Medulla oblongata (tissue), 1 donor: ENCODE results near the gene PRDM11.

Experiments used
- DNase-seq: peaks from one replicate; pipeline ENCODE4 v3.0.0-alpha.2; 2015; ENCODE audit errors: extremely low spot score

The PRDM11 gene

DNA sequence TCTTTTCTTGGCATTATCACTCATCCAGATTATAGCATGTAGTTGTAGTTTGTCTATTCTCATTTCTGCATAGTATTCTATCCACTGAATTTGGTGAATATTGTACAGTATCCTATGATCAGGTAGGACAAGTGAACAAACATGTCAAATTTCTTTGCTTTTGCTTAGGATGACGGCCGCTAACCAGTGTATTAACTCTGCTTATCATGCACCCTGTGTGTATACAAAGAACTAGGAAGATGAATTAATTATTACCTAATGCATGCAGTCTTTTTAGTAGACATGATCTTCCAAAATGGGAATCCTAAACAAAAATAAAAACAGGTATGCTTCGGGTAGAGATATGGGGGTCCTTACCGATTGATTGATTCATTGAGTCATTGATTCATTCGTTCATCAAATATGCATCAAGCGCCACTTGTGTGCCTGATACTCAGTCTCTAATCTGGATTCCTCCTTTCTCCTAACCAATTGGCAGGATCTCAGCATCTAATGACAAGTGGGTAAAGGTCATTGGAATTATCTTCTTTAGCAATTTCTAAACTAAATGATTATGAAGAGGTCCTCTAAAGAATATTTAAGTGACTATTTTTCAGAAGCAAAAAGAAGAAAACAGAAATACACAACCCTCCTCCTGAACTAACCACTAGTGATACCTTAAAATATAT lies 27.9 kb downstream of the PRDM11 start:
- DNase-seq, result no peak

DNA sequence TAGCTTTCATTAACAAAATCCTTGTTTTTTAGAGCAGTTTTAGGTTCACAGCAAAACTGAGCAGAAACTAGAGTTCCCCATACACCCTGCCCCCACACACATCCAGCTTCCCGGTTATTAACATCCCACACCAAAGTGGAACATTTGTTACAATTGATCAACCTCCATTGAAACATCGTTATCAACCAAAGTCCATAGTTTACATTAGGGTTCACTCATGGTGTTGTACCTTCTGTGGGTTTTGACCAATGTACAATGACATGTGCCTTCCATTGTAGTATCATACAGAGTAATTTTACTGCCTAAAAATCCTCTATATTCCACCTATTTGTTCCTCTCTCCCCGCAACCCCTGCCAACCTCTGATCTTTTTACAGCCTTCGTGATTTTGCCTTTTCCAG lies 28.5 kb downstream of the PRDM11 start:
- no peak for DNase-seq

DNA sequence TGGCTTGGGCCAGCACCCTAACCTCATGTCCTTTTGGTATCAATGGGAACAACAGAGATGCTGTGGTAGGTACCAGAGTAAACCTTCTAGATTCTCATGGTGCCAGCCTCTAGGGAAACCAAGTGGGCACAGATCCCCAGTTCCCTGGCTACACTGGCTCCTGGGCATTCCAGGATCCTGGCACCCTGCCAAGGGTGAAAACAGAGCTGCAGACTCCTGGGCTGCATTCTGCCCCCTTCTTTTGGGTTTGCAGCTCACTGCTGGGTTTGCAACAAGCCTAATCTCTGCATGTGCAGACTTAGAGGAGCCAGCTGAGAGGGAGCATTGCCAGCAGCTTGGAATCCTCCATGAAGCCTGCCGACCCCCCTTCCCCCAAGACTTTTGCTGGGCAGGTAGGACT lies 30.6 kb downstream of the PRDM11 start:
- DNase-seq, result no peak

DNA sequence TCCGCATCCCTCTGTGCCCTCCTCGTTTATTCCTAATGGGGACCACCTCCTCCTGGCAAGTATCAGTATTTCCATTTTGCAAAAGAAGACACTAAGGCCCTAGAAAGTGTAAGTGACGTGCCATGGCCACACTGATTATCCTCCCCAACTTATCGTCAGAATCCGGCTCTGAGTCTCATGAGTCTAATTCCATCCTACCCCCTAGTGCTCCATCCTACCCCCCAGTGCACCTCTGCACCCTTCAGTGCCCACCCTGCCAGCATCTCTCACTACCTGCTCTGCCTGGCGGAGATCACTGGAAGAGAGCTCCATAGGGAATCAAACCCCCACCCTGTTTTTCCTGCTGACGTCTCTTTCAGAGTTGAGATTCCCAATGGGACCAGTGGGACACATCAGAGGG lies 31.8 kb downstream of the PRDM11 start:
- no peak for DNase-seq

DNA sequence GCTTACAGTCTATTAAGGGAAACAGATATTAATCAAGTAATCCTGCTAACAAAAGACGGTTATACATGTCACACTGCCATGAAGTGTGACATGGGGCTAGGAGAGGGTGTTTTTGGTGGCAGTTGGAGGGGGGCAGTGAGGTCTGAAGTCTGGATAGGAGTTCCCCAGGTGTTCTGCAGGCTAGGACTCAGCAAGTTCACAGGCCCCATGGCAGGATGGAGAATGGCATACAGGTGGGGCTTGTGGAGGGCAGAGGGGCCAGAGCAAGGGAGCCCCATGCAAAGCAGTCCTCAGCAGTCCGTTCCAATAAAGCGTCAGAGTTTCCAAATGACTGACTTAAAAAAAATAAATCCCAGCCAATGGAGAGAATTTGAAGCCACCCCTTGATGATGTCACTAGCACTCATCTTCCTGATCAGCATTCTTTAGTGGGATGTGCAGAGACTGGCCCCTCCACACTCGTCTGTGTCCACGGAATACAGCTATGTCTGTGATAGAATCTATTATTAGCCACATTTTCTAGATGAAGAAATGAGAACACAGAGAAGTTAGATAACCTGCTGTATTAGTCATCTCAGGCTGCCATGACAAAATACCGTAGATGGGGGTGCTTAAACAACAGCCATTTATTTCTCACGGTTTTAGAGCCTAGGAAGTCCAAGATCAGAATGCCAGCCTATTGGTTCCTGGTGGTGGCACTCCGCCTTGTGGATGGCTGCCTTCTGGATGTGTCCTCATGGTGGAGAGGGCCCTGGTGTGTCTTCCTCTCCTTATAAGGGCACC lies 32.6 kb downstream of the PRDM11 start:
- DNase-seq, result no peak

DNA sequence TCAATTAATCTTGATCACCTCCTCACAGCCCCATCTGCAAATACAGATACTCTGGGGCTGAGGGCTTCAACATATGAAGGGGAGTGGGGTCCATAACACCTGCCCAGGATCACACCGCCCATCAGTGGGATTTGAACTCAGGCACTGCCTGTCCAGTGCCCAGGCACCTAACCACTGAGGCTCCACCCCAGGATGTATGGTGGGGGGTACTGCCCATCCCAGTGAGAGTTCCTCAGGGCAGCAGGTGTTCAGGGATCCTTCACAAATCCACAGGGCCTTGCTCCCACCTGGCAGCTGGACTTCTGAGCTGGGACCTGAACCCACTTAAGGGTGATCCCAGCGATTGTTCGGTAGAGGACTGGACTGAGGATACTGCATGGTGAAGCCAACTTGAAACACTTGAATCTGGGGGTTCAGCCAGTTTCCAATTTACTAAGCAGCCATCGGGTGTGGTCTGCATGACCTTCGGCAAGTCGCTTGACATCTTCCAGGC lies 33.3 kb downstream of the PRDM11 start:
- no peak for DNase-seq

DNA sequence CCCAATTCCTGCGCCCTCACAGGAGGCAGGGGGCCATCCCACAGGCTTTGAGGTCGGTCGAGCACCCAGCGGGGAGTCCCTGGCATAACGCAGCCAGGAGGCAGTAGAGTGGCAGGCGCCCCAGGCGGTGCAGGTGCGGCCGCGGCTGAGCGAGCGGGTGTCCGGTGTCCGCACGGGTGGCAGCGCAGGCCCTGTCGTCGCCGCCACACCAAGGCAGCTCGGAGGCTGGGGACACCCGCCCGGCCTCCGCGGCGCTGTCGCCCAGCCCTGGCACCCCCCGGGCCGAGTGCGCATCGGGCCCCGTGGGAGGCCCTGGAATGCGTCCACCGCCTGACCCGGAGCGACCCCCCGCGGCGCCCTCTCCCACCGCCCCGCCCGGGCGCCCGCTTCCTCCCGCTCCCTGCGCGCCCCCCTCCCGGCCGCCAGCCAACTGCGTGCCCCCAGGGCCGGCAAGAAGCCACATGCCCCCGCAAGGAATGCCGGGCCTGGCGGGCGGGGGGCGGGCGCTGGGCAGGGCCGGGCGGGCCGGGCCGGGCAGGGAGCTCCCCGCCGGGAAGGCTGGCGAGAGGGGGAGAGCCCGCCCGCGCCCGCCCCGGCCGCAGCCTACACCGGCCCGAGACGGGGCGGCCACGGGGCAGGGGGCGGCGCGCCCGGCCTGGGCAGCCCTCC lies 33.9 kb downstream of the PRDM11 start:
- DNase-seq, result no peak

DNA sequence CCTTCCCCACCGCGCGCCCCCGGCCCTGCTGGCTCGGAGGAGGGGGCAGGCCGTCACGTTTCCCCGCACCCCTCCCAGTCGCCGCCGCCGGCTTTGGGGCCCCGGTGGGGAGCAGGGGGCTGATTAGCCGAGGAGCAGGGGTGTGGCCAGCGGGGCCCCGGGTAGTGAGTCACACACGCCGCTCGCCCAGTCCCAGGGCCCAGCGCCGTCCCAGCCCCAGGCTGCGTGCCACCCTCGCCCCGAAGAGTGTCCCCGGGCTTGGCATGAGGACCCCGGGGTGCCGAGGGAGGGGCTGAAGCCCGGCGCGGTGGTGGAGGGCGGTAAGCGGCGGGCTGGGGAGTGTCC lies 34.4 kb downstream of the PRDM11 start:
- no peak for DNase-seq

DNA sequence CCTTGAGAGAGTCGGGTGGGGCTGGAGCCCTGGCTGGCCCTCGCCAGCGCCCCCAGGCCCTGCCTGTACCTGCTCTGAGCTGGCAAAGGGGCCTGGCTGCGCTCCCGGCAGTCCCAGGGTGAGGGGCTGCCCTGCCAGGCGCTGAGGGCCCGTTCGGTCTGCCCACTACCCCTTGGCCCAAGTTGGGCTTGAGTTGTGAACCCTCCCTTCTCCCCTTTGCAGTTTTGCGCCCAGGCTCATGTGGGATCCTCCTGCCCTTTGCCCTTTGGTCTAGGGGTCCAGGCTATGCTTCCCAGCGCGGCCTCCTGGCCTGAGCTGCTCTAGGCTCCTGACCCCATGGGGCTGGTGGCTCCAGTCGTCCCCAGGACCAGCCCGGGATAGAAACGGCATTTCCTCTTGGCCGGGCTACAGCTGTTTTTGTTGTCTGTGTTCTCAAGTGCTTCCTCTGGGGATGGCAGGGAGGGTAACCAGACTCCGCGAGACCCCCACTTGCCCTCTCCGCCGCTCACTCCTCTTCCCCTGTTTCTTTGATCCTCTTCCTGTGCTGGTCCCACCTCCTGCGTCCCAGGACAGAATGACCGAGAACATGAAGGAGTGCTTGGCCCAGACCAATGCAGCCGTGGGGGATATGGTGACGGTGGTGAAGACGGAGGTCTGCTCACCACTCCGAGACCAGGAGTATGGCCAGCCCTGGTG lies 34.9 kb downstream of the PRDM11 start:
- DNase-seq, result no peak

DNA sequence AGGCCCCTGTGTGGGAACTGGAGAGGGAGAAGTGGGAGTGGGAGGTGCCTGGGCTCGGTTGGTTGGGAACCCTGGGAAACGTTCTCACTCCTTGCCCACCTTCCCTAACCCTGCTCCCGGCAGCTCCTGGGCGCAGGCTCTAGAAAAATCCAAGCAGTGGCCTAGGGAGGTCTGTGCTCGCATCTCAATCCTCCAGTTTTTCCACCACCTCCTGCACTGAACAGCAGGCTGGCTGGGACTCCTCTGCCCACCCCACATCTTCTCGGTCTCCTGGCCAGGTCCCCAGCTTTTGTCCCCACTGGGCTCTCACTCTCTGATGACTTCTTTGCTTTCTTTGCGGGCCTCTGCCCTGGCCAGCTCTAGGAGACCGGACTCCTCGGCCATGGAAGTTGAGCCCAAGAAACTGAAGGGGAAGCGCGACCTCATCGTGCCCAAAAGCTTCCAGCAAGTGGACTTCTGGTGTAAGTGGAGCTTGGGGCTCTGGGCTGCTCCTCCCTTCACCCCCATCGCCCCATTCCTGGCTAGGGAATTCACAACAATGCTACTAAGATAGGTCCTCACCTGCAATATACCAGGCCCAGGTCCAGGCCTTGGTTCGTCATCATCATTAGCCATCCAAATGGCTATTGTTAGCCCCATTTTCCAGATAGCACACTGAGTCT lies 35.6 kb downstream of the PRDM11 start:
- no peak for DNase-seq

DNA sequence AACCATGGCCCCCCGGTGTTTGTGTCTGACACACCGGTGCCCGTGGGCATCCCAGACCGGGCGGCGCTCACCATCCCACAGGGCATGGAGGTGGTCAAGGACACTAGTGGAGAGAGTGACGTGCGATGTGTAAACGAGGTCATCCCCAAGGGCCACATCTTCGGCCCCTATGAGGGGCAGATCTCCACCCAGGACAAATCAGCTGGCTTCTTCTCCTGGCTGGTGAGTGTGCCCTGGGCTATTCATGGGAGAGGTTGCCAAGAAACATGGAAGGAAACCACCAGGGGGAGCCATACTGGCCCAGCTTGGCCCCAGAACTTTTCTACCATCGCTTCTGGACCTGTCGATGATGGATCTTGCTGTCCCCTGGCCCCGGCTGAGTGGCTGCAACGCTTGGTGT lies 36.5 kb downstream of the PRDM11 start:
- no peak for DNase-seq

DNA sequence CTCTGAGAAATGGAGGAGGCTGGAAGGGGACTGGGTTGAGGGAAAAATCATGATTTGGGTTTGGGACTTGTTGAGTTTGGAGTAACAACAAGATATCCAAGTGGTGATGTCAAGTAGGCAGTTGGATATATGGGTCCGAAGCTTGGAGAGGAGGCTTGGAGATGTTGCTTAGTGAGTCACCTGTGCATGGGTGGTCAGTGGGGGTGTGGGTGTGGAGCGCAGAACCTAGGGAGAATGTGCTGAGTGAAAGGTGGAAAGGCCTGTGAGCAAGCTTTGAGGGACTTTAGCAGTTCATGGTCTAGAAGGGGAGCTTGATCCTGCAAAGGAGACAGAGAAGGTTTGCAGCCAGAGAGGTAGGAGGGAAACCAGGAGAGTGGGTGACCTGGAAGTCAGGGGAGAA lies 38.2 kb downstream of the PRDM11 start:
- DNase-seq, result no peak

DNA sequence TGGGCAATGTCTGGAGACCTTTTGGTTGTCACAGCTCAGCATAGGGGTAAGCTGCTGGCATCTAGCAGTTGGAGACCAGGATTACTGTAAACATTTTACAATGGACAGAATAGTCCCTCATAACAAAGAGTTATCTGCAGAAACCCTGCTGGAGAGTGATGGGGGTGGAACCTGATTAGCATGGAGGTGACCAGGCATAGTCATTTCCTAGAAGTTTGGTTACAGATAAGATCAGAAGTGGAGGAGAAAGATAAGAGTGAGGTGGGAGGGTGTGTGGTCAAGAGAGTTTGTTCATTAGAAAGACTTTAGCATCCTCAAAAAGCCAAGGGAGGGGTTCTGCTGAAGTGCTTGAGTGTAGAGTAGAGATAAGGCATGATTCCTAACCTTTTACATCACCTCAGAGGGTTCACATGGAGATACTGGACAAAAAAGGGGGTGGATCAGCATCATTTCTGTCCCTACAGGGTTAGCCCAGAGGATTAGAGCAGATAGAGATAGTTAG lies 38.8 kb downstream of the PRDM11 start:
- DNase-seq, result no peak

DNA sequence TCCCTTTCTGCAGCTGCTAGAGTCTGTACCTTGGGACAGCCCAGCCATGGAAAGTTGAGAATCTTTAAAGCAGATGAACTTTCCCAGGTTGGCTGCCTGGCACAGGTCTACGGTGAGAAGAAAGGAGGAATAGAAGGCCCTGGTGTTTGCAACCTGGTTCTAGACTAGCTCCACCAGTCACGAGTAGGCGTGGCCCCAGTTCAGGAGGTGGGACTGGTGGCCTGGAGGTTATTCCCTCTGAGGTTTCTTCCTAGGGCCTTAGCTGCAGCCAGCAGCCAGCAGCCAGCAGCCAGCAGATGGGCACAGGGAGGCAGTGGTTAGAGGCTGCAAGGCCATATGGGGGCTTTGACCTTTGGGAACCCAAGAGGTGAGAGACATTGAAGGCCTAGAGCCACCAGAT lies 40.9 kb downstream of the PRDM11 start:
- DNase-seq, result no peak

DNA sequence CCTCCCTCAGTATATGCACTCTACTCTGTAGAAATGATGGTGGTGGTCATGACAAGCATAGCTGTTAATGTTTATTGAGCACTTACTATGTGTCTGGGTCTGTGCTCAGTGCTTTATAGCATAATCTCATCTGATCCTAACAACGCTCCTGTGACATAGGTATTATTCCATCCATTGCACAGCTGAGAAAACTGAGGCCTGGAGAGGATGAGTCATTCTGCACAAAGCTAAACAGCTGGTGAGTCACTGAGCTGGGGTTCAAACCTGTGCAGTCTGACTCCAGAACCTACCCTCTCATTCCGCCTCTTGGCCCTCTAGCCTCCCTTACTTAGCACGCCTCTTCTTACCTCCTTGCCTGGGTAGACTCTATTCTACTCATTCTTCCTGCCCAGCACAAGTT lies 41.7 kb downstream of the PRDM11 start:
- no peak for DNase-seq

DNA sequence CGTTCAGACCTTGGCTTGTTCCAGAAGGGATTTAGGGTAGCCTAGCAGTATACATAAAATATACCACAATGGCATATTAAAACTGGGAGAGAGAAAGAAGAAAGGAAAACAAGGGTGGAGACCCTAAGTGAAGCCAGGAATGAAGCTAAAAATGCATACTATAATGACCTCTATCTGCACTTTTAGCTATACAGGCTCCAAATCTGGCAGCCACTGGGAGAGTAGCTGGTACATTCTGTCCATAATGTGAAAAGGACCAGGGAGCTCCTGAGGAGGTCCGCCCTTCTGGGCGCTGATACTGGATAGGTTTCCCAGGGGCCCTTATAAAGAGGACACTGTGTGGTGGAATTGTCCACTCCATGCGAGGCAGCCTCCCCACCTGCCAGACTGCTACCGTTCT lies 42.8 kb downstream of the PRDM11 start:
- DNase-seq, result no peak

DNA sequence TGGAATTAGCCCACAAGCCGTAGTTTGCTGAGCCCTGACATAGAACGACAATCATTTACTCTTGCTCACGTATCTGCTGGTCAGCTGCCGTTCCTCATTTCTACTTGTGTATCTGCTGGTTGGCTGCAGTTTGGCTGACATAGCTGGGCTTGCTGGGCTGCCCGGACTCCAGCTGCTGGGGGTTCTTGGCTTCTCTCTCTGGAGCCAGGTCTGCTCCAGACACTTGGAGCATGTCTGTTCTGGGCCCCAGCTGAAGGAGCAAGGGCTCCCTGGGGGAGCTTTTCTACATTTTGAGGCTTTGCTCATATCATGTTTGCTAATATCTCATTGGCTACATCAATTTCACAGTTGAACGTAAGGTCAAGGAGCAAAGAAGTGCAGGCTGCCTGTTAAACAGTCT lies 47.3 kb downstream of the PRDM11 start:
- DNase-seq, result peak; percentile 9

DNA sequence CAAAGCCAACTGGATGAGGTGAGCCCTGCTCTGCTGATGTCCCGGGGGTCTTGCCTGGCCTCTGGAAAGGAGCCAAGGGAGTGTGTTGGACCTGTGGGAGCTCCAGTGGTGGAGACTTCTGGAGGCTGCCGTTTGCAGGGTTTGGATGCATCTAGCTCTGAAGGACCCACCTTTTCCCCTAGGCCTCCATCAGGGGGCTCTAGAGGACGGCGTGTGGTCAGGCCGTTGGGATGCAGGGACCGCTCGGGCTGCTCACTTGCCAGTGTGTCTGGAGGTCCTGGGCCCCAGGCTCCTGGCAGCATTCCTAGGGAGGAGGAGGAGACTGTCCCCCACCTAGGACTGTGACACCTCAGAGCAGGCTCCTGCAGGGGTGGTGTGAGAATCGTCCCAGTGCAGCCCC lies 58.3 kb downstream of the PRDM11 start:
- no peak for DNase-seq

DNA sequence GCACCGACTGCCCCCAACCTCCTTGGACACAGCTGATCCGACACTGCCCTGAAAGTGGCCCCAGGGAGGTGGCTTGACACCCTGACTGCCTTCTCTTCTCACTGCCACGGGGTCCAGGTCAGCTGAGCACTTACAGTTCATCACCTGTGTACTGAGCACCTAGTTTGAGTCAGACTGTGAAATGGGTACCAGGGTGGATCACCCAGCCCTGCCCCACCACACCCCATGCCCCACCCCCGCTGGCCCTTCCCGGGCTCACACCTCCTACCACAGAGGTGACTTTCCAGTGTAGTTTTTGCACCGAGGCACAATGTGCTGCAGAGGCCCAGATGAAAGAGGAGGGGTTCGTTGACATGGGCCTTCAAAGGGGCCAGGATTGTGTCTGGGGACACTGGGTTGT lies 59.5 kb downstream of the PRDM11 start:
- DNase-seq, result no peak

DNA sequence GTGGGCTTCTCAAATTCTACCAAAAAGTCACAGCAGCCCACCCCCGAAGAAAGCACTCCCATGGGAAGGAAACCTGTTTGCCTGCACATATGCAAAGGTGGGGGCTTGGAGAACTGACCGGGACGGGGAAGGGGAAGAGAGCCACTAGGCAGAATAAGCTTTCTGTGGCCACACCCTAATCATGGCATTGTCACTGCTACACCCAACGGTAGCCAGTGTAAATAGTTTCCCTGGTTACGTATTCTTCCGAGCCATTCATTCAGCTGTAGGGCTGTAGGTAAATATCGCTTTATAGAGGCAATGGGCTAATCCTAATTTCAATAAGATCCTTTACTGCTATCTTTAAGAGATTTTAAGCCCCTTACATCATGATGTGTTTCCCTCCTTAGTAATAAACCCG lies 61.7 kb downstream of the PRDM11 start:
- DNase-seq, result no peak

DNA sequence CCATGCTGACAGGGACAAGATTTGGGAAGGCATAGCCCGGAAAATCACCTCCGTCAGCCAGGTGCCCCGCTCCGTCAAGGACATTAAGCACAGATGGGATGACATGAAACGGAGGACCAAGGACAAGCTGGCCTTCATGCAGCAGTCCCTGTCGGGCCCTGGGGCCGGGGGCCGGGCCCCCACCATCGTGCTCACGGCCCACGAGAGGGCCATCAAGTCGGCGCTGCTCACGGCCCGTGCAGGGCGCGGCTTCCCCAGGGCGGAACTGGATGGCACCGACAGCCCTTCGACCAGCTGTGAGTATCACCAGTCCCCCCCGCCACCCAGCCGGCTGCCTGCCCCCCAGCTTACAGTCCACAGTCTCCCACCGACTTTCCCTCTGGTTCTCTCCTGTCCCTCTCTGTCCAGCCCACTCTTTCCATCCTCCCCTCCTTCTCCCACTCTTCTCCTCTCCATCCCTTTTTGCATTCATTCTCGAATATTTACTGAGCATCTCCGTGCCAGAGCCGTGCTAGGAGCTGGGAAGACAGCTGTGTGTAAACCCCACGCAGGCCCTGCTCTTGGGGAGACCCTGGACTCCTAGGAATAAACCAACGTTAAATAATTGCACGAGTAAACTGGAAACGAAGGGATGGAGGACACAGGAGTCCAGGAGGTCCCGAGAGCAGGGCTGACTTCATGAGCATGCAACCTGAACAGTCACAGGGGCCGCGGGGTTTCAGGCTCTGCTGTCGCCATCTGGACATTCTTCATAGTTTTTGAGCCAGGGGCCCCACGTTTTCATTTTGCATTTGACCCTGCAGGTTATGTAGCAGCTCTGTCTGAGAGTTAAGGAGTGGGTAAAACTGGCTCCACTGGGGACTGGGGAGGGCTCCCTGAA lies 62.8 kb downstream of the PRDM11 start:
- no peak for DNase-seq
